Right ventricle myocardium superior (tissue), 1 donor: ENCODE results near the gene IQGAP3. TPM values are rescaled to one million over a fixed set of nuclear protein-coding genes. Genes with fewer than 3 reads are reported as not detected.
"Not testable (repeated sequence)": the region's sequence is repeated elsewhere in the genome, so short reads cannot be mapped to it uniquely, and the experiment has no call there.

Source experiments
- ATAC-seq: fragments of 200-7000 bp; cut with Tn5 transposase; one replicate; pipeline ENCODE4 v1.9.1; 2020; ENCODE audit warnings: mild to moderate bottlenecking; ENCODE audit not compliant: poor library complexity
- DNase-seq: peaks from one replicate; pipeline ENCODE4 v3.0.0-alpha.2; 2020
- intact Hi-C: fragments of 100-400 bp; cut with DNase I; formaldehyde crosslinking; loops from one replicate; pipeline ENCODE4 v1.11.2; 2022
- total RNA-seq: library from RNA; stranded (reverse); fragmentation: NEBNext Ultra II Directional; extraction: Animal tissue kit (Norgen Biotek cat#: 25700); gene quantifications from one replicate; pipeline ENCODE4 v1.2.1, GENCODE V29; 2021
- donor health status: DM: no; HTN: yes; CAD: no; lungs with severe emphysema.

The IQGAP3 gene
- total RNA-seq, 1 donor from 2014 or later, result 0.56 TPM

GRCh38 chr1:156598731-156599432, 26.5 kb upstream of the IQGAP3 start:
- DNase-seq, result no peak
- no peak for ATAC-seq
- intact Hi-C loops, result loop anchor here (10.0 kb wide), 1 partner anchor 124 kb away; no protein-coding TSS in a partner anchor

- ATAC-seq (no peak), DNase-seq (no peak)
- intact Hi-C loops, result loop anchor here (10.0 kb wide), 1 partner anchor 123 kb away; no protein-coding TSS in a partner anchor
These were observed 25.8 kb upstream of the IQGAP3 start for GRCh38 chr1:156598125-156598524.

- intact Hi-C loops, result loop anchor here (10.0 kb wide), 1 partner anchor 122 kb away; no protein-coding TSS in a partner anchor
- DNase-seq (no peak), ATAC-seq (no peak)
These were observed 24.1 kb upstream of the IQGAP3 start for GRCh38 chr1:156596426-156596825.

GRCh38 chr1:156595016-156595415, 22.7 kb upstream of the IQGAP3 start:
- DNase-seq, result no peak
- intact Hi-C loops, result loop anchor here (10.0 kb wide), 1 partner anchor 120 kb away; no protein-coding TSS in a partner anchor
- no peak for ATAC-seq

- no peak for DNase-seq
- intact Hi-C loops, result loop anchor here (10.0 kb wide), 1 partner anchor 119 kb away; no protein-coding TSS in a partner anchor
- no peak for ATAC-seq
These were observed 21.8 kb upstream of the IQGAP3 start for GRCh38 chr1:156594190-156594589.

GRCh38 chr1:156593661-156593989, 21.3 kb upstream of the IQGAP3 start:
- DNase-seq (no peak), ATAC-seq (no peak)
- intact Hi-C loops, result loop anchor here (10.0 kb wide), 1 partner anchor 119 kb away; no protein-coding TSS in a partner anchor

GRCh38 chr1:156592910-156593660, 20.7 kb upstream of the IQGAP3 start:
- no peak for DNase-seq
- no peak for ATAC-seq
- intact Hi-C loops, result loop anchor here (10.0 kb wide), 1 partner anchor 118 kb away; no protein-coding TSS in a partner anchor

GRCh38 chr1:156592158-156592909, 20.0 kb upstream of the IQGAP3 start:
- DNase-seq (no peak), ATAC-seq (no peak)
- intact Hi-C loops, result loop anchor here (10.0 kb wide), 1 partner anchor 118 kb away; no protein-coding TSS in a partner anchor

- ATAC-seq, result peak; percentile 98
- DNase-seq, result peak; percentile 86
- intact Hi-C loops, result loop anchor here (10.0 kb wide), 1 partner anchor 117 kb away; no protein-coding TSS in a partner anchor
These were observed 19.2 kb upstream of the IQGAP3 start, which contains the start of gene NAXE for GRCh38 chr1:156591432-156592157. Gene NAXE, plus strand, starts transcription at chr1:156591776. Its CDS starts 29 bp downstream, at chr1:156591805.

GRCh38 chr1:156591181-156591431, 18.7 kb upstream of the IQGAP3 start:
- ATAC-seq (no peak), DNase-seq (no peak)
- intact Hi-C loops, result loop anchor here (10.0 kb wide), 1 partner anchor 116 kb away; no protein-coding TSS in a partner anchor

- no peak for DNase-seq
- intact Hi-C loops, result loop anchor here (10.0 kb wide), 1 partner anchor 116 kb away; no protein-coding TSS in a partner anchor
- ATAC-seq, result no peak
These were observed 18.2 kb upstream of the IQGAP3 start for GRCh38 chr1:156590326-156591180.

GRCh38 chr1:156589546-156589945, 17.2 kb upstream of the IQGAP3 start:
- ATAC-seq (no peak), DNase-seq (no peak)
- intact Hi-C loops, result no loop called here

GRCh38 chr1:156587927-156588326, 15.6 kb upstream of the IQGAP3 start:
- ATAC-seq, DNase-seq, intact Hi-C loops: not testable (repeated sequence)

- intact Hi-C loops, result no loop called here
- ATAC-seq, result no peak
- DNase-seq, result no peak
These were observed 14.6 kb upstream of the IQGAP3 start for GRCh38 chr1:156586892-156587477.

GRCh38 chr1:156586323-156586722, 14.0 kb upstream of the IQGAP3 start:
- ATAC-seq (no peak), DNase-seq (no peak)
- intact Hi-C loops, result no loop called here

GRCh38 chr1:156584813-156585212, 12.4 kb upstream of the IQGAP3 start:
- DNase-seq (no peak), ATAC-seq (no peak)
- intact Hi-C loops, result loop anchor here (5.0 kb wide), 1 partner anchor 67 kb away; no protein-coding TSS in a partner anchor
